BJ (cell line): ENCODE data around the gene GPR21. TPM values are rescaled to one million over a fixed set of nuclear protein-coding genes. Genes with fewer than 3 reads are reported as not detected.

Experiments
- CTCF ChIA-PET: fragments of 350-600 bp; formaldehyde crosslinking; extraction: SDS; loops from one replicate; lab custom pipeline; 2021; ENCODE audit warnings: antibody characterized with exemption, inconsistent platforms; lab: Yijun Ruan, JAX
- POLR2A ChIA-PET: fragments of 300-600 bp; sonication (Branson Sonifier 250); formaldehyde crosslinking; extraction: SDS; loops from one replicate; lab custom pipeline; 2021; ENCODE audit warnings: antibody characterized with exemption; lab: Charles Lee
- DNase-seq: peaks from one replicate; pipeline ENCODE4 v3.0.0-alpha.2; 2011; ENCODE audit warnings: low read depth
- H3K27me3 ChIP-seq: 2 replicates; pipeline ENCODE4 v1.6.0; 2011; ENCODE audit warnings: low read length; ENCODE audit not compliant: control insufficient read depth, insufficient read depth
- H3K36me3 ChIP-seq: 2 replicates; pipeline ENCODE4 v1.5.1; 2011; ENCODE audit warnings: low read length; ENCODE audit not compliant: control insufficient read depth, insufficient read depth
- H3K4me3 ChIP-seq: 2 replicates; pipeline ENCODE4 v1.5.1; 2011; ENCODE audit warnings: low read depth, mild to moderate bottlenecking, control low read depth, low read length
- CTCF ChIP-seq: IDR thresholded peaks from 2 replicates; pipeline ENCODE4 v1.5.1; 2011; ENCODE audit warnings: low read depth, mild to moderate bottlenecking, control low read depth, inconsistent platforms, low read length, moderate library complexity; ENCODE audit not compliant: insufficient read depth
- polyA plus RNA-seq: library from polyadenylated mRNA; depleted of rRNA; stranded (reverse); fragments of >200 nt; gene quantifications from 2 replicates; pipeline ENCODE4 v1.2.3, GENCODE V29; 2011

The GPR21 gene
- polyA plus RNA-seq, 1 experiment = not detected

GRCh38 chr9:122996586-122996985 lies 36.9 kb upstream of the GPR21 start:
- ChIA-PET CTCF (no interaction called here), POLR2A (no interaction called here)
- H3K4me3 ChIP-seq = no peak overlapping the region
- no peaks in the 10 kb centered on the region for H3K36me3 ChIP-seq
- DNase-seq = no peak
- no peak for TF ChIP-seq CTCF
- no peaks in the 10 kb centered on the region for H3K27me3 ChIP-seq

GRCh38 chr9:122998448-122998847 lies 35.0 kb upstream of the GPR21 start:
- ChIA-PET CTCF (no interaction called here), POLR2A (no interaction called here)
- no peak for DNase-seq
- Histone ChIP-seq H3K36me3 (no peaks in the 10 kb centered on the region), H3K27me3 (no peaks in the 10 kb centered on the region), H3K4me3 (no peak overlapping the region)
- TF ChIP-seq CTCF = no peak

GRCh38 chr9:123000371-123001068 lies 32.9 kb upstream of the GPR21 start:
- DNase-seq = no peak
- no peaks in the 10 kb centered on the region for H3K27me3 ChIP-seq
- TF ChIP-seq CTCF = no peak
- ChIA-PET CTCF (no interaction called here), POLR2A (no interaction called here)
- no peak overlapping the region for H3K4me3 ChIP-seq
- no peaks in the 10 kb centered on the region; the same call in 1 of the 2 replicates for H3K36me3 ChIP-seq

- H3K4me3 ChIP-seq = no peak overlapping the region
- ChIA-PET CTCF (no interaction called here), POLR2A (no interaction called here)
- DNase-seq = no peak
- no peak for TF ChIP-seq CTCF
- no peaks in the 10 kb centered on the region; the same call in 1 of the 2 replicates for H3K36me3 ChIP-seq
- H3K27me3 ChIP-seq = no peaks in the 10 kb centered on the region
These were observed 30.7 kb upstream of the GPR21 start for GRCh38 chr9:123002754-123003153.

GRCh38 chr9:123003466-123003865 lies 30.0 kb upstream of the GPR21 start:
- TF ChIP-seq CTCF = no peak
- CTCF ChIA-PET = no interaction called here
- POLR2A ChIA-PET = no interaction called here
- Histone ChIP-seq H3K36me3 (no peaks in the 10 kb centered on the region; the same call in 1 of the 2 replicates), H3K4me3 (no peak overlapping the region), H3K27me3 (no peaks in the 10 kb centered on the region)
- no peak for DNase-seq
